HCT116 (cell line): ENCODE results near the gene BTBD2. TPM values are rescaled to one million over a fixed set of nuclear protein-coding genes. Genes with fewer than 3 reads are reported as not detected.
A peak's percentile ranks its signal among the peaks of the same experiment; 100 is the strongest.

Experiments
- ATAC-seq: fragments of 200-7000 bp; cut with Tn5 transposase; 2 replicates; pipeline ENCODE4 v1.9.1; 2020; ENCODE audit warnings: mild to moderate bottlenecking, moderate library complexity
- BruUV-seq: library from RNA; stranded (reverse); fragments of 400-500 nt; replicated peaks from 2 replicates; lab custom pipeline; 2021; lab: Mats Ljungman, UMichigan
- CTCF ChIA-PET: fragments of 300-600 bp; sonication (Branson Sonifier 250); formaldehyde crosslinking; loops from one replicate; lab custom pipeline; 2021; ENCODE audit warnings: antibody characterized with exemption; lab: Charles Lee
- POLR2A ChIA-PET: fragments of 300-600, 350-600 bp; sonication (Branson Sonifier 250); formaldehyde crosslinking; loops from one replicate; lab custom pipeline; 2021; ENCODE audit warnings: antibody characterized with exemption; lab: Charles Lee
- RAD21 ChIA-PET, 2 experiments: fragments of 300-600 bp; sonication (Branson Sonifier 250); formaldehyde crosslinking; loops; one replicate each; lab custom pipeline; 2023; ENCODE audit warnings: low total read pairs in 2 of 2; ENCODE audit not compliant: uncharacterized antibody in 2 of 2, unreplicated experiment in 2 of 2, low non-redundant PET in 1 of 2; lab: Charles Lee
- DNase-seq: peaks from one replicate; pipeline ENCODE4 v3.0.0-alpha.2; 2010; ENCODE audit warnings: low read depth, low spot score
- H2AFZ ChIP-seq: fragments of 200-600 bp; shearing (Covaris generic), sonication (generic); 2 replicates; pipeline ENCODE4 v1.6.1; 2017; ENCODE audit warnings: low read depth, mixed run types, mixed read lengths, antibody characterized with exemption, low read length; ENCODE audit not compliant: poor library complexity, severe bottlenecking
- H3K27ac ChIP-seq: 2 replicates; pipeline ENCODE4 v1.5.1; 2012; ENCODE audit warnings: low read depth, low read length
- H3K27me3 ChIP-seq: fragments of 200-600 bp; sonication (generic); 2 replicates; pipeline ENCODE4 v1.6.1; 2016; ENCODE audit warnings: mixed run types, low read length, mixed read lengths; ENCODE audit not compliant: insufficient read depth
- H3K36me3 ChIP-seq, 2 experiments: fragments of 200-500 bp in 1 of 2; fragments of 200-600 bp in 1 of 2; sonication (Bioruptor generic) in 1 of 2; sonication (generic) in 1 of 2; 2 replicates each; pipeline versions ENCODE4 v1.5.1 to v1.6.1; 2014 to 2016; ENCODE audit warnings: low read length in 2 of 2, inconsistent platforms in 1 of 2, mixed read lengths in 1 of 2, mixed run types in 1 of 2; ENCODE audit not compliant: insufficient read depth in 2 of 2, control insufficient read depth in 1 of 2
- H3K4me1 ChIP-seq, 2 experiments: fragments of 200-600 bp in 1 of 2; sonication (generic) in 1 of 2; 2 replicates each; pipeline versions ENCODE4 v1.5.1 to v1.6.1; 2012 to 2017; ENCODE audit warnings: low read length in 2 of 2, inconsistent platforms in 1 of 2, mild to moderate bottlenecking in 1 of 2, mixed read lengths in 1 of 2, mixed run types in 1 of 2, moderate library complexity in 1 of 2; ENCODE audit not compliant: insufficient read depth in 2 of 2, control insufficient read depth in 1 of 2
- H3K4me2 ChIP-seq: fragments of 200-600 bp; sonication (generic); 2 replicates; pipeline ENCODE4 v1.6.1; 2017; ENCODE audit warnings: mixed run types, low read length, mixed read lengths
- H3K4me3 ChIP-seq, 2 experiments: fragments of 200-600 bp in 1 of 2; sonication (generic) in 1 of 2; replicated peaks in 1 of 2; 2 replicates each; pipeline ENCODE4 v1.5.1; 2011 to 2016; ENCODE audit warnings: low read length in 2 of 2, control low read depth in 1 of 2, low read depth in 1 of 2, mild to moderate bottlenecking in 1 of 2, mixed read lengths in 1 of 2, mixed run types in 1 of 2
- H3K79me2 ChIP-seq: fragments of 200-600 bp; sonication (generic); 2 replicates; pipeline ENCODE4 v1.6.1; 2017; ENCODE audit warnings: mild to moderate bottlenecking, mixed run types, low read length, moderate library complexity, mixed read lengths; ENCODE audit not compliant: insufficient read depth
- H3K9ac ChIP-seq: fragments of 200-600 bp; sonication (generic); 2 replicates; pipeline ENCODE4 v1.6.1; 2016; ENCODE audit warnings: low read length, mixed read lengths
- H3K9me2 ChIP-seq: fragments of 200-600 bp; sonication (generic), shearing (Covaris generic); 2 replicates; pipeline ENCODE4 v1.6.1; 2017; ENCODE audit warnings: mixed run types, mild to moderate bottlenecking, moderate library complexity; ENCODE audit not compliant: insufficient read depth
- H3K9me3 ChIP-seq, 2 experiments: fragments of 200-500 bp in 1 of 2; fragments of 200-600 bp in 1 of 2; sonication (Bioruptor generic) in 1 of 2; sonication (generic) in 1 of 2; 2 replicates each; pipeline ENCODE4 v1.6.1; 2014 to 2017; ENCODE audit warnings: low read length in 2 of 2, mixed read lengths in 2 of 2, inconsistent platforms in 1 of 2, low read depth in 1 of 2, mild to moderate bottlenecking in 1 of 2, mixed run types in 1 of 2, moderate library complexity in 1 of 2; ENCODE audit not compliant: control insufficient read depth in 1 of 2, insufficient read depth in 1 of 2
- H4K20me1 ChIP-seq: fragments of 200-600 bp; sonication (generic), shearing (Covaris generic); 2 replicates; pipeline ENCODE4 v1.6.1; 2017; ENCODE audit warnings: mixed run types, mild to moderate bottlenecking, moderate library complexity; ENCODE audit not compliant: insufficient read depth
- CBX3 ChIP-seq: IDR thresholded peaks from 2 replicates; pipeline ENCODE4 v1.6.1; 2012; ENCODE audit warnings: low read depth
- CEBPB ChIP-seq: IDR thresholded peaks from 2 replicates; pipeline ENCODE4 v1.6.1; 2012; ENCODE audit warnings: low read depth
- EZH2 ChIP-seq: fragments of 200-600 bp; sonication (generic); IDR thresholded peaks from 2 replicates; pipeline ENCODE4 v1.6.1; 2017; ENCODE audit warnings: antibody characterized with exemption, mixed run types
- MAX ChIP-seq: IDR thresholded peaks from 2 replicates; pipeline ENCODE4 v1.6.1; 2012
- POLR2A ChIP-seq: IDR thresholded peaks from 2 replicates; pipeline ENCODE4 v1.7.0; 2011; ENCODE audit warnings: borderline replicate concordance; ENCODE audit not compliant: insufficient read depth, insufficient read length; ENCODE audit errors: extremely low read depth
- POLR2AphosphoS5 ChIP-seq: IDR thresholded peaks from 2 replicates; pipeline ENCODE4 v1.6.1; 2011; ENCODE audit warnings: mild to moderate bottlenecking, low read depth, low read length, moderate library complexity
- RAD21 ChIP-seq: IDR thresholded peaks from 2 replicates; pipeline ENCODE4 v1.6.1; 2012; ENCODE audit warnings: low read depth, mild to moderate bottlenecking
- REST ChIP-seq: IDR thresholded peaks from 2 replicates; pipeline ENCODE4 v1.6.1; 2012; ENCODE audit warnings: low read depth
- SP1 ChIP-seq: IDR thresholded peaks from 2 replicates; pipeline ENCODE4 v1.6.1; 2012; ENCODE audit warnings: low read depth
- YY1 ChIP-seq: IDR thresholded peaks from 2 replicates; pipeline ENCODE4 v1.6.1; 2011; ENCODE audit warnings: low read length, low read depth, moderate library complexity, mild to moderate bottlenecking; ENCODE audit not compliant: insufficient replicate concordance; ENCODE audit errors: extremely low read depth
- ZNF274 ChIP-seq: fragments of 200-500 bp; sonication (Bioruptor generic); IDR thresholded peaks from 2 replicates; pipeline ENCODE4 v1.6.1; 2014; ENCODE audit warnings: mild to moderate bottlenecking, low read depth, low read length, inconsistent platforms
- intact Hi-C: fragments of 100-400 bp; cut with micrococcal nuclease; formaldehyde crosslinking; loops from 2 replicates; pipeline ENCODE4 v1.10.0; 2022
- total RNA-seq: library from RNA; stranded (reverse); gene quantifications from one replicate; pipeline ENCODE4 v1.2.1, GENCODE V29; 2021; ENCODE audit not compliant: unreplicated experiment

BTBD2 gene
- total RNA-seq, 1 experiment from 2014 or later: 112 TPM

GRCh38 chr19:2035590-2035991 lies 20.1 kb upstream of the BTBD2 start:
- H3K79me2 ChIP-seq: no peaks in the 10 kb centered on the region
- ChIA-PET CTCF (interaction anchor here (1.0 kb wide), 2 partner anchors 21 to 34 kb away, joined by 3 read pairs; no protein-coding TSS in a partner anchor), POLR2A (interaction anchor here (0.7 to 2.3 kb wide), 4 partner anchors 11 to 23 kb away, joined by 3 to 12 read pairs (median 6); no protein-coding TSS in a partner anchor), RAD21 (no interaction called here)
- no peaks in the 10 kb centered on the region for H4K20me1 ChIP-seq
- TF ChIP-seq CBX3: peak; percentile 86
- peak; percentile 83 for TF ChIP-seq YY1
- no peak for TF ChIP-seq RAD21
- H2AFZ ChIP-seq: no peak overlapping the region
- H3K36me3 ChIP-seq: peaks cover 7 to 13% of the 10 kb centered on the region in 2 experiments; a peak in 2 of 4 replicates
- no peak overlapping the region for H3K9ac ChIP-seq
- peaks cover 41 to 55% of the 10 kb centered on the region in 2 experiments for H3K4me1 ChIP-seq
- peak overlapping the region; percentile 93 for H3K27ac ChIP-seq
- H3K9me3 ChIP-seq: peaks cover 0 to 11% of the 10 kb centered on the region in 2 experiments; a peak in 1 of 4 replicates
- intact Hi-C loops: no loop called here
- ATAC-seq: no peak
- H3K4me2 ChIP-seq: peak overlapping the region; percentile 85; the same call in 1 of the 2 replicates
- BruUV-seq: no TSS peak
- no peak for DNase-seq
- H3K27me3 ChIP-seq: no peaks in the 10 kb centered on the region
- no peaks in the 10 kb centered on the region for H3K9me2 ChIP-seq
- no peak overlapping the region for H3K4me3 ChIP-seq

GRCh38 chr19:2034729-2035589 lies 19.4 kb upstream of the BTBD2 start:
- H3K79me2 ChIP-seq: no peaks in the 10 kb centered on the region
- CTCF ChIA-PET: interaction anchor here (0.6 to 1.0 kb wide), 3 partner anchors 22 to 720 kb away, joined by 3 to 4 read pairs (median 3); no protein-coding TSS in a partner anchor
- ATAC-seq: peak; percentile 74
- H4K20me1 ChIP-seq: no peaks in the 10 kb centered on the region
- POLR2A ChIA-PET: interaction anchor here (0.6 to 2.3 kb wide), 6 partner anchors 12 to 25 kb away, joined by 3 to 12 read pairs (median 4); no protein-coding TSS in a partner anchor
- H3K4me3 ChIP-seq: peak overlapping the region; percentile 57 to 61
- DNase-seq: peak; percentile 87
- H3K9me2 ChIP-seq: no peaks in the 10 kb centered on the region
- peaks cover 0 to 11% of the 10 kb centered on the region in 2 experiments; a peak in 1 of 4 replicates for H3K9me3 ChIP-seq
- peak overlapping the region; percentile 93 for H3K27ac ChIP-seq
- peak overlapping the region; percentile 65 for H3K9ac ChIP-seq
- BruUV-seq: no TSS peak
- peak overlapping the region; percentile 85 for H3K4me2 ChIP-seq
- intact Hi-C loops: loop anchor here (5.0 kb wide), 1 partner anchor 117 kb away; the partner anchor contains the start of gene AP3D1
- peaks cover 42 to 58% of the 10 kb centered on the region in 2 experiments for H3K4me1 ChIP-seq
- H2AFZ ChIP-seq: no peak overlapping the region
- no peaks in the 10 kb centered on the region for H3K27me3 ChIP-seq
- RAD21 ChIA-PET: no interaction called here
- H3K36me3 ChIP-seq: peaks cover 3 to 8% of the 10 kb centered on the region in 2 experiments; a peak in 2 of 4 replicates
- TF ChIP-seq SP1 (no peak), MAX (0 out of 2 replicates have a peak, but pooled peaks have one; percentile 27), YY1 (peak; percentile 41), RAD21 (no peak), CEBPB (no peak), POLR2AphosphoS5 (peak; percentile 40; the same call in 1 of the 2 replicates), REST (no peak), EZH2 (no peak), ZNF274 (no peak), POLR2A (peak; percentile 44)
